Neural cell (in vitro differentiated cells): ENCODE results near the gene S100A16. TPM values are rescaled to one million over a fixed set of nuclear protein-coding genes. Genes with fewer than 3 reads are reported as not detected.

ENCODE experiments used
- H2AFZ ChIP-seq: fragments of 200-600, 300-800 bp; sonication (generic), shearing (Covaris generic); 2 replicates; pipeline ENCODE4 v1.6.0; 2014; ENCODE audit warnings: low read depth, mild to moderate bottlenecking, antibody characterized with exemption, low read length, moderate library complexity
- H3F3A ChIP-seq: fragments of 200-600 bp; shearing (Covaris generic); 2 replicates; pipeline ENCODE4 v1.6.1; 2016; ENCODE audit warnings: mild to moderate bottlenecking, moderate library complexity, mixed read lengths, antibody characterized with exemption, low read length; ENCODE audit not compliant: insufficient read depth, poor library complexity, severe bottlenecking
- H3K27ac ChIP-seq: fragments of 200-600, 300-800 bp; sonication (generic), shearing (Covaris generic); 2 replicates; pipeline ENCODE4 v1.5.1; 2014; ENCODE audit warnings: mild to moderate bottlenecking, low read length, moderate library complexity
- H3K27me3 ChIP-seq: fragments of 300-800, 200-600 bp; sonication (generic), shearing (Covaris generic); 2 replicates; pipeline ENCODE4 v1.6.0; 2014; ENCODE audit warnings: mild to moderate bottlenecking, low read depth, low read length, moderate library complexity; ENCODE audit not compliant: insufficient read depth
- H3K36me3 ChIP-seq: fragments of 300-800, 200-600 bp; sonication (generic), shearing (Covaris generic); 2 replicates; pipeline ENCODE4 v1.5.1; 2014; ENCODE audit warnings: mild to moderate bottlenecking, antibody characterized with exemption, low read length, moderate library complexity; ENCODE audit not compliant: insufficient read depth
- H3K4me2 ChIP-seq: fragments of 300-800, 200-600 bp; sonication (generic), shearing (Covaris generic); 2 replicates; pipeline ENCODE4 v1.6.0; 2014; ENCODE audit warnings: mild to moderate bottlenecking, low read length
- H3K4me3 ChIP-seq: fragments of 300-800, 200-600 bp; sonication (generic), shearing (Covaris generic); 2 replicates; pipeline ENCODE4 v1.5.1; 2014; ENCODE audit warnings: mild to moderate bottlenecking, low read length, moderate library complexity
- H3K79me2 ChIP-seq: fragments of 200-600 bp; shearing (Covaris generic); replicated peaks from 2 replicates; pipeline ENCODE4 v1.6.0; 2014; ENCODE audit warnings: mild to moderate bottlenecking, low read length, moderate library complexity; ENCODE audit not compliant: insufficient read depth
- H3K9ac ChIP-seq: fragments of 300-800, 200-600 bp; sonication (generic), shearing (Covaris generic); 2 replicates; pipeline ENCODE4 v1.6.1; 2016; ENCODE audit warnings: mild to moderate bottlenecking, low read length, mixed read lengths
- H3K9me2 ChIP-seq: fragments of 200-600 bp; shearing (Covaris generic); 2 replicates; pipeline ENCODE4 v1.6.1; 2016; ENCODE audit warnings: mild to moderate bottlenecking, low read length, mixed read lengths; ENCODE audit not compliant: insufficient read depth
- H3K9me3 ChIP-seq: fragments of 200-600, 300-800 bp; sonication (generic), shearing (Covaris generic); 2 replicates; pipeline ENCODE4 v1.6.1; 2016; ENCODE audit warnings: mild to moderate bottlenecking, mixed run types, low read length, moderate library complexity, mixed read lengths
- H4K20me1 ChIP-seq: fragments of 200-600 bp; shearing (Covaris generic); 2 replicates; pipeline ENCODE4 v1.6.1; 2016; ENCODE audit warnings: mild to moderate bottlenecking, mixed run types; ENCODE audit not compliant: insufficient read depth
- CTCF ChIP-seq: fragments of 450-650 bp; IDR thresholded peaks from 2 replicates; pipeline ENCODE4 v1.5.1; 2014; ENCODE audit warnings: antibody characterized with exemption, mild to moderate bottlenecking, moderate library complexity; ENCODE audit not compliant: poor library complexity, severe bottlenecking
- EP300 ChIP-seq: fragments of 450-650 bp; conservative IDR thresholded peaks from 2 replicates; pipeline ENCODE4 v1.6.1; 2014; ENCODE audit warnings: antibody characterized with exemption, mild to moderate bottlenecking, moderate library complexity; ENCODE audit not compliant: poor library complexity, severe bottlenecking
- EZH2 ChIP-seq: fragments of 200-600, 300-800 bp; shearing (Covaris generic), sonication (generic); IDR thresholded peaks from 2 replicates; pipeline ENCODE4 v1.6.1; 2014; ENCODE audit warnings: antibody characterized with exemption, low read length, borderline replicate concordance, mild to moderate bottlenecking; ENCODE audit not compliant: insufficient read depth, poor library complexity, severe bottlenecking
- MXI1 ChIP-seq: fragments of 450-650 bp; conservative IDR thresholded peaks from 2 replicates; pipeline ENCODE4 v1.6.1; 2014; ENCODE audit warnings: antibody characterized with exemption, mild to moderate bottlenecking; ENCODE audit not compliant: poor library complexity, severe bottlenecking
- POLR2AphosphoS5 ChIP-seq: IDR thresholded peaks from 2 replicates; pipeline ENCODE4 v1.6.1; 2012
- RAD21 ChIP-seq: fragments of 450-650 bp; conservative IDR thresholded peaks from 2 replicates; pipeline ENCODE4 v1.6.1; 2014; ENCODE audit warnings: antibody characterized with exemption, mild to moderate bottlenecking, moderate library complexity
- REST ChIP-seq: IDR thresholded peaks from 2 replicates; pipeline ENCODE4 v1.6.1; 2012; ENCODE audit warnings: borderline replicate concordance
- SMC3 ChIP-seq: fragments of 450-650 bp; conservative IDR thresholded peaks from 2 replicates; pipeline ENCODE4 v1.6.1; 2014; ENCODE audit warnings: antibody characterized with exemption, mild to moderate bottlenecking, moderate library complexity; ENCODE audit not compliant: poor library complexity
- TAF1 ChIP-seq: IDR thresholded peaks from 2 replicates; pipeline ENCODE4 v1.6.1; 2012; ENCODE audit warnings: low read depth
- polyA plus RNA-seq: library from polyadenylated mRNA; depleted of rRNA; stranded (reverse); fragments of >200 nt; gene quantifications from 2 replicates; pipeline ENCODE4 v1.2.3, GENCODE V29; 2014

S100A16 gene
- polyA plus RNA-seq, 1 donor from 2014 or later = not detected

- no peaks in the 10 kb centered on the region for H3K27me3 ChIP-seq
- no peaks in the 10 kb centered on the region for H3K36me3 ChIP-seq
- H3K9ac ChIP-seq = no peak overlapping the region
- no peaks in the 10 kb centered on the region for H3F3A ChIP-seq
- no peak overlapping the region for H3K27ac ChIP-seq
- no peak overlapping the region for H3K4me2 ChIP-seq
- H3K9me3 ChIP-seq = no peaks in the 10 kb centered on the region
- H4K20me1 ChIP-seq = no peaks in the 10 kb centered on the region
- no peak overlapping the region for H2AFZ ChIP-seq
- no peak for TF ChIP-seq TAF1
- no peak for TF ChIP-seq REST
- TF ChIP-seq SMC3 = no peak
- TF ChIP-seq RAD21 = no peak
- TF ChIP-seq CTCF = no peak
- TF ChIP-seq MXI1 = no peak
- no peak for TF ChIP-seq POLR2AphosphoS5
- no peak for TF ChIP-seq EZH2
- TF ChIP-seq EP300 = no peak
- no peak overlapping the region for H3K4me3 ChIP-seq
- no peaks in the 10 kb centered on the region for H3K9me2 ChIP-seq
- H3K79me2 ChIP-seq = no peaks in the 10 kb centered on the region
These were observed 1.6 kb downstream of the S100A16 start for GRCh38 chr1:153611356-153611755.

- no peak overlapping the region for H3K9ac ChIP-seq
- H3K4me2 ChIP-seq = no peak overlapping the region
- no peaks in the 10 kb centered on the region for H3K79me2 ChIP-seq
- no peak for TF ChIP-seq EP300
- no peak for TF ChIP-seq MXI1
- no peak for TF ChIP-seq SMC3
- no peak for TF ChIP-seq POLR2AphosphoS5
- no peak for TF ChIP-seq RAD21
- TF ChIP-seq EZH2 = no peak
- no peak for TF ChIP-seq TAF1
- no peaks in the 10 kb centered on the region for H3K9me2 ChIP-seq
- H3F3A ChIP-seq = no peaks in the 10 kb centered on the region
- H3K27ac ChIP-seq = no peak overlapping the region
- H3K27me3 ChIP-seq = no peaks in the 10 kb centered on the region
- H3K9me3 ChIP-seq = no peaks in the 10 kb centered on the region
- no peak overlapping the region for H2AFZ ChIP-seq
- H3K4me3 ChIP-seq = no peak overlapping the region
- H3K36me3 ChIP-seq = no peaks in the 10 kb centered on the region
- no peaks in the 10 kb centered on the region for H4K20me1 ChIP-seq
These were observed 2.1 kb downstream of the S100A16 start for GRCh38 chr1:153610811-153611301.

- H3K4me3 ChIP-seq = no peak overlapping the region
- no peaks in the 10 kb centered on the region for H4K20me1 ChIP-seq
- no peaks in the 10 kb centered on the region for H3K27me3 ChIP-seq
- H3F3A ChIP-seq = no peaks in the 10 kb centered on the region
- H2AFZ ChIP-seq = no peak overlapping the region
- no peak overlapping the region for H3K27ac ChIP-seq
- no peak overlapping the region for H3K4me2 ChIP-seq
- no peak overlapping the region for H3K9ac ChIP-seq
- H3K79me2 ChIP-seq = no peaks in the 10 kb centered on the region
- no peaks in the 10 kb centered on the region for H3K9me3 ChIP-seq
- no peak for TF ChIP-seq RAD21
- no peak for TF ChIP-seq EP300
- no peak for TF ChIP-seq REST
- no peak for TF ChIP-seq EZH2
- TF ChIP-seq CTCF = no peak
- no peak for TF ChIP-seq TAF1
- no peak for TF ChIP-seq MXI1
- no peaks in the 10 kb centered on the region for H3K9me2 ChIP-seq
- no peaks in the 10 kb centered on the region for H3K36me3 ChIP-seq
These were observed 2.6 kb downstream of the S100A16 start for GRCh38 chr1:153610334-153610733.
